Activated CD8-positive, alpha-beta memory T cell treated with anti-CD3 and anti-CD28 coated beads for 1 hour (primary cell): ENCODE results near the gene SNN.

ENCODE experiments used
- DNase-seq, 2 donors: peaks; one replicate each; pipeline ENCODE4 v3.0.0-alpha.2; 2020; ENCODE audit warnings: low read depth in 1 of 2; ENCODE audit errors: extremely low read depth in 1 of 2

The SNN gene

GRCh38 chr16:11727796-11728543 lies 59.7 kb downstream of the SNN start:
- DNase-seq = no peak
